Keratinocyte (primary cell): ENCODE measurements around the gene PAQR6. TPM values are rescaled to one million over a fixed set of nuclear protein-coding genes. Genes with fewer than 3 reads are reported as not detected.
A peak's percentile ranks its signal among the peaks of the same experiment; 100 is the strongest.

ENCODE experiments used
- DNase-seq: peaks from one replicate; pipeline ENCODE4 v3.0.0-alpha.2; 2011; ENCODE audit warnings: low read depth, missing footprints, low spot score
- FAIRE-seq: peaks from 2 replicates; lab custom pipeline; 2011; peaks lifted over from hg19 to GRCh38; lab: Jason Lieb, UNC
- H2AFZ ChIP-seq: 2 replicates; pipeline ENCODE4 v1.6.0; 2012; ENCODE audit warnings: low read length, control low read depth, inconsistent platforms; ENCODE audit not compliant: control insufficient read depth
- H3K27ac ChIP-seq: 2 replicates; pipeline ENCODE4 v1.5.1; 2011; ENCODE audit warnings: low read length; ENCODE audit not compliant: control insufficient read depth, insufficient read depth
- H3K27me3 ChIP-seq: 3 replicates; pipeline ENCODE4 v1.6.0; 2011; ENCODE audit warnings: low read length; ENCODE audit not compliant: control insufficient read depth, insufficient read depth; ENCODE audit errors: extremely low read depth
- H3K36me3 ChIP-seq, 2 experiments: 2 replicates in 1 of 2; 3 replicates in 1 of 2; pipeline ENCODE4 v1.5.1; 2011; ENCODE audit warnings: low read length in 2 of 2, mild to moderate bottlenecking in 1 of 2; ENCODE audit not compliant: control insufficient read depth in 2 of 2, insufficient read depth in 2 of 2; ENCODE audit errors: extremely low read depth in 1 of 2
- H3K4me1 ChIP-seq: 3 replicates; pipeline ENCODE4 v1.5.1; 2011; ENCODE audit warnings: low read length; ENCODE audit not compliant: control insufficient read depth, insufficient read depth; ENCODE audit errors: extremely low read depth
- H3K4me2 ChIP-seq: 3 replicates; pipeline ENCODE4 v1.6.0; 2011; ENCODE audit warnings: low read depth, low read length; ENCODE audit not compliant: control insufficient read depth, insufficient read depth; ENCODE audit errors: extremely low read depth
- H3K4me3 ChIP-seq, 3 experiments: fragments of 200-600 bp in 1 of 3; sonication (generic) in 1 of 3; 2 replicates in 2 of 3; 3 replicates in 1 of 3; pipeline ENCODE4 v1.5.1; 2011 to 2016; ENCODE audit warnings: low read length in 3 of 3, mild to moderate bottlenecking in 3 of 3, control low read depth in 2 of 3, inconsistent platforms in 1 of 3, low read depth in 1 of 3, mixed read lengths in 1 of 3, mixed run types in 1 of 3, moderate library complexity in 1 of 3; ENCODE audit not compliant: control insufficient read depth in 2 of 3, insufficient read depth in 2 of 3; ENCODE audit errors: extremely low read depth in 1 of 3
- H3K79me2 ChIP-seq: 2 replicates; pipeline ENCODE4 v1.6.0; 2012; ENCODE audit warnings: low read length; ENCODE audit not compliant: control insufficient read depth, insufficient read depth
- H3K9ac ChIP-seq: 3 replicates; pipeline ENCODE4 v1.6.0; 2011; ENCODE audit warnings: low read length; ENCODE audit not compliant: control insufficient read depth, insufficient read depth; ENCODE audit errors: extremely low read depth
- H3K9me1 ChIP-seq: 3 replicates; pipeline ENCODE4 v1.6.0; 2011; ENCODE audit warnings: low read length; ENCODE audit not compliant: control insufficient read depth, insufficient read depth; ENCODE audit errors: extremely low read depth
- H3K9me3 ChIP-seq: 2 replicates; pipeline ENCODE4 v1.5.1; 2012; ENCODE audit warnings: low read depth, low read length; ENCODE audit not compliant: control insufficient read depth
- H4K20me1 ChIP-seq: 3 replicates; pipeline ENCODE4 v1.6.0; 2011; ENCODE audit warnings: low read length; ENCODE audit not compliant: control insufficient read depth, insufficient read depth; ENCODE audit errors: extremely low read depth
- CTCF ChIP-seq, 3 experiments: IDR thresholded peaks in 1 of 3; conservative IDR thresholded peaks in 1 of 3; optimal IDR thresholded peaks in 1 of 3; 2 replicates in 2 of 3; 3 replicates in 1 of 3; pipeline versions ENCODE3 to v1.5.1; 2011; ENCODE audit warnings: low read length in 3 of 3, mild to moderate bottlenecking in 3 of 3, moderate library complexity in 2 of 3, control low read depth in 1 of 3, inconsistent platforms in 1 of 3; ENCODE audit not compliant: insufficient read depth in 2 of 3; ENCODE audit errors: extremely low read depth in 1 of 3
- EZH2 ChIP-seq: IDR thresholded peaks from one replicate; pipeline ENCODE4 v1.6.1; 2012; ENCODE audit warnings: inconsistent platforms, mild to moderate bottlenecking, low read length, moderate library complexity
- dilution Hi-C: fragments of 300-500 bp; cut with MboI; formaldehyde crosslinking; loops from one replicate; pipeline ENCODE4 v1.7.0; 2020; ENCODE audit warnings: low sequenced_read_pairs; ENCODE audit not compliant: extremely low pct_ligation_motif_present
- polyA plus RNA-seq, 5 experiments: library from polyadenylated mRNA; depleted of rRNA in 3 of 5; stranded (reverse) in 3 of 5; stranded (forward) in 1 of 5; unstranded in 1 of 5; fragments of >200 nt; gene quantifications; 1 replicate in 1 of 5; 2 replicates in 3 of 5; 3 replicates in 1 of 5; pipeline versions ENCODE4 v1.2.1 to v1.2.3, GENCODE V29; 2011 to 2012; ENCODE audit warnings: missing spikeins in 2 of 5, low read depth in 1 of 5, low replicate concordance in 1 of 5

PAQR6 gene
- polyA plus RNA-seq, 1 donor (not counting 4 experiments of a cell fraction or from before 2014, with no cell fraction given): 1.00 TPM

- H3K36me3 ChIP-seq: peaks cover 36 to 67% of the 10 kb centered on the region in 2 experiments
- peaks cover 5% of the 10 kb centered on the region for H3K9me1 ChIP-seq
- H3K9me3 ChIP-seq: no peaks in the 10 kb centered on the region
- DNase-seq: no peak
- peaks cover 4% of the 10 kb centered on the region for H4K20me1 ChIP-seq
- H2AFZ ChIP-seq: no peak overlapping the region
- peaks cover 54% of the 10 kb centered on the region for H3K4me1 ChIP-seq
- TF ChIP-seq EZH2: no peak
- no peak for TF ChIP-seq CTCF (optimal IDR thresholded peaks at IDR 0.05 in 1 of 3, IDR thresholded peaks at IDR 0.05 in 1 of 3, conservative IDR thresholded peaks at IDR 0.05 in 1 of 3; ENCODE audit: extremely low read depth in 1 of 3, insufficient read depth in 2 of 3, low read length in 3 of 3)
- H3K79me2 ChIP-seq: no peaks in the 10 kb centered on the region
- FAIRE-seq: peak; percentile 77
- H3K4me3 ChIP-seq: no peak overlapping the region
- H3K27me3 ChIP-seq: no peaks in the 10 kb centered on the region
- peak overlapping the region; percentile 38 for H3K4me2 ChIP-seq
- no peak overlapping the region for H3K9ac ChIP-seq
- peak overlapping the region; percentile 39 for H3K27ac ChIP-seq
- dilution Hi-C loops: no loop called here
Observed at GRCh38 chr1:156257711-156258110, 9.9 kb upstream of the PAQR6 start.

- peaks cover 37 to 67% of the 10 kb centered on the region in 2 experiments for H3K36me3 ChIP-seq
Observed at GRCh38 chr1:156253634-156254033, 5.8 kb upstream of the PAQR6 start.

More at GRCh38 chr1:156253634-156254033, 5.8 kb upstream of the PAQR6 start:
- Histone ChIP-seq H3K9ac (no peak overlapping the region), H3K9me1 (no peaks in the 10 kb centered on the region), H3K9me3 (no peaks in the 10 kb centered on the region), H3K4me3 (no peak overlapping the region), H3K27me3 (no peaks in the 10 kb centered on the region), H3K4me1 (peaks cover 22% of the 10 kb centered on the region), H3K4me2 (no peak overlapping the region), H3K27ac (no peak overlapping the region), H2AFZ (no peak overlapping the region), H3K79me2 (no peaks in the 10 kb centered on the region), H4K20me1 (no peaks in the 10 kb centered on the region)
- no peak for FAIRE-seq
- no peak for TF ChIP-seq EZH2
- TF ChIP-seq CTCF (optimal IDR thresholded peaks at IDR 0.05 in 1 of 3, IDR thresholded peaks at IDR 0.05 in 1 of 3, conservative IDR thresholded peaks at IDR 0.05 in 1 of 3; ENCODE audit: extremely low read depth in 1 of 3, insufficient read depth in 2 of 3, low read length in 3 of 3): no peak
- DNase-seq: no peak
- dilution Hi-C loops: no loop called here
